ENCODE measurements around the gene IRAG1.
"Not testable (repeated sequence)": the region's sequence is repeated elsewhere in the genome, so short reads cannot be mapped to it uniquely, and the experiment has no call there.

Gene IRAG1

DNA sequence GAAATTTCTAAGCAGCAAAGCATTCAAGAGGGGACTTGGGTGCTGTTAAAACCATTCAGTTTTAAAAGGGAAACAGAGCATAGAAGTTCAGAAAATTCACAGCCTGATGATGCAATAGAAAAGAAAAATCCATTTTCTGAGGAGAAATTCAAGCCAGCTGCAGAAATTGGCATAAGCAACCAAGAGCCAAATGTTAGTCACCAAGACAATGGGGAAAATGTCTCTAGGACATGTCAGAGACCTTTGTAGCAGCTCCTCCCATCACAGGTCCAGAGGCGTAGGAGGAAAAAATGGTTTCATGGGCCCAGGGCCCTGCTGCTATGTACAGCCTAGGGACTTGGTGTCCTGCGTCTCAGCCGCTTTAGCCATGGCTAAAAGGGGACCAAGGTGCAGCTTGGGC is 5.5 kb upstream of the IRAG1 start:
- DNase-seq, result no peak

DNA sequence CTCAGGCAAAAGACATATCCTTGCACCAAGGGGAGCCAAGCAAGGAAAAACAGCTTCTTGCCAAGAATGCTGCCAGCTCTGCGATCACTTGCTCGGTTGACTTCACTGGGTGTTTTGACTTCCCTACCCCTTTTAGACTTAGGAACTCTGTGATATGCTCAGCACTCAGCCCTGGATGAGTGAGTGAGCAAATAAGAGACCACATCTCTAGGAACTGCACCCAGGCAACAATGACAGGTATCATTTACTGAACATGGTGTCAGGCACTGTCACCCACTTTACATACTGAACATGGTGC is 3.7 kb upstream of the IRAG1 start:
- no peak for DNase-seq

DNA sequence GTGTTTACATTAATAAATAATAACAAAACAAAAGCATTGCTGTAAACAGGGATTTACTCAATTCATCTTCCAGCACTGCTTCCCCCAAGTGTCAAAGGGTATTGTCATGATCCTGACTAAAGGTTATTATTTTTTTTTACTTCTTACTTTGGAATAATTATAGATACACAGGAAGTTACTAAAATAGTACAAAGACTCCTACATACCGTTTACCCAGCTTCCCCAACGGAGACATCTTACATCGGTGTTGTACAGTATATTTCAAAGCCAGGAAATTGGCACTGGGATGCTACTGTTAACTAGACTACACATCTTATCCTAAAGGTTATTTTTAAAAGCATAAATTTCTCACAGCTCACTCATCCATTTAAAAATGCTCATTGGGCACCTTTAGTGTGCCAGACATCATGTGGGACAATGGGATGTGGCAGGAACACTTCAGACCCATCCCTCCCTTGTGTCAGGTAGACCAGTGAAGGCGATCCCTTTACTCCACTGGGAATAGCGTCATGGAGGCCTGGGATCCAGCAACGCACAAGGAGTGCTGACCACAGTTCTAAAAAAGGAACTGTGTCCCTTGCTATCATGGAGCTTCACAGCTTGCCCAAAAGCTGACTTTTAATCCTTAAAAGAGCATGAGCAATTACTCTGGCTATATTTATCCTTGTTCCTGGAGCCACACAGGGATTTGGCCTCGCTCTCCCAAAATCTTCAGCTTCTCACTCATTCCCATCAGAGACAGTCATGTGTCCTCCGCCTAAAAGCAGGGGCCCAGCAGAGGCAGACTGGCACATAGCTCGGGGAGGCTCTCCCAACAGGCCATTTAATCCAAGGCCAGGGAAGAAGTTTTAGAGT is 3.1 kb upstream of the IRAG1 start:
- no peak for DNase-seq

DNA sequence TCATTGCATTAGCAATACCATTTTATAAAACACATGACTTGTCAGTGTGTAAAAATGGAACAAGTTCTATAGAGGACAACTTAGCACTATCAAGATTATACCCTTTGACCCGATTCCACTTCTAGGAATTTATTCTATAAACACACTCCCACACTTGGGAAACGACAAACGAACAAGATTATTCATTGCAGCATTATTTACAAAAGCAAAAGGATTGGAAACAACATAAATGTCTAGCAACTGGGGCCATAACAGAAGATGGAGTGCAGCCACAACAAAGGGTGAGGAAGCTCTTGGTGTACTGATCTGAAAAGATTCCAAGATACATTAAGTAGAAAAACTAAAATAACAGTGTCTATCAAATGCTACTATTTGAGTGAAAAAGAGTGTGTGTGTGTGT is 2.3 kb upstream of the IRAG1 start:
- DNase-seq, result no peak

DNA sequence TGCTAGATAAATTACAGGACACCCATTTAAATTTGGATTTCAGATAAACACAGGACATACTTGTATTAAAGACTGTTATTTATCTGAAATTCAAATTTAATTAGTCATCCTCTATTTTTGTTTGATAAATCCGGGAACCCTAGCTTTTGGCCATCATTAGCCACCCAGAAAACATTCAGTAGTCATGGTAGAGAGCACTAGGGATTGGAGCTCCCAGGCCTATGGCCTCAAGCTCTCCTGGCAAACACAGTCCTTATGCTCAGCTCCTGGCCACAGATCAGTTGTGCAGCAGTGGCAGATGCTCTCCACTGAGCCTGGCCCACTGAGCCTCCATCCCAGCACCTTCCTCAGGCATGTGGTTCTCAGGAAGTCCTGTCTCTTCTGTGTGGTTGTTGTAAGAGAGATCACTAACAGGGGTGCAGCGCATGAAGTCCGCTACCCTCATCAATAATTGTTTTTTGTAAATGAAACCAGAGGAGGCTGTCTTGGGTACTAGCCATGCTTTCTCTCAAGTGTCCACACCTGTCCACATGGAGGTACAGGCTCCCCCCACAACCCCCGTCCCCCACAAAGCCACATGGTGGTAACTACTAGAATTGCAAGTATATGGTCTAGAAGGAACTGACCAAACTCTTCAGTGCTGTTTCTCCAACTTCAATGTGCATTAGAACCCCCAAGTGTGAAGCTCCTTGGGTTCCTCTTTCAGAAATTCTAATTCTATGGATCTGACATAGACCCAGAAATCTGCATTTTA is 1.1 kb upstream of the IRAG1 start:
- no peak for DNase-seq

DNA sequence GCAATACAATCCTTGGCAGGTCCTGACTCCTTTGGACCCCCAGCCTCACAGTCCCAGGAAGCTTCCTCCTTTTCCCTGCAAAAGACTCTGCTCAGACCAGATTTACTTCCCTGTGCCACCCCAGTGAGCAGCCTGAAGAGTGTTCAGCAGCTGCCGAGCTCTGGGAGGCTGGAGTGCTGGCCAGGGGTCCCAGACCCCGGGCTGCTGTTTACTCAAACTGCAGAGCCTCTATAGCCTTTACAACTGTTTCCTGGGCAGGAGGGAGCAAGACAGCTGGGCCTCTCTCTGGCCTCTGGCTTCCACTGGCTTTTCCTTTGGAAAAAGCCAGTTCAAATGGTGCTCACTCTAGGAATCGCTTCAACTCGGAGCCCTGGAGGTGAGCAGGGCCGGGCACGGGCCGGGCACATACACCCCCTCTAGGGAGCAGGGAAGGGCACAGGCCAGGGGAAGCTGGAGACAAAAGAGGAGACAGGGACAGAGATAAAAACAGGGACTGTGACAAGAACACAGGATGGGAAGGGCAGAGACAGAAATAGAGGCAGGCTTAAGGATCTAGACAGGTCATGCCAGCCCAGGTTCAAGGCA is 932 bp downstream of the IRAG1 start:
- DNase-seq, result no peak

DNA sequence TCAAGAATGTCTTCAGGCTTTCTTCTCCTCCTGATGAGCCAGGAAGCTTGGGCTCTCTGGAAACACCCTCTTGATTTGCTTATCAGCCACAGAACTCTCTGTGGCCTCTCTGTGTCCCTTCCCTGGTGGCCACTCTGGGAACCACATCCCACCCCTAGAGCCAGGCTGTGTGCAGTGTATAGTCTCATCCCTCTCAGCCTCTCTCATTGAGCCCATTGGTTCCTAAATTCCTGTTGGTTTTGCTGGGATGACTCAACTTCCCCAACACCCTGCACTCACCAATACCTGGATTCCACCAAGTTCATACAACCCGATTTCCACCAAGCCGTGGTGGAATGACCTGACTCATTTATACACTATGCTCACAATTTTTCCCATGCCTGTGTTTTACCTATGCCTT is 5.2 kb downstream of the IRAG1 start:
- DNase-seq, result no peak

DNA sequence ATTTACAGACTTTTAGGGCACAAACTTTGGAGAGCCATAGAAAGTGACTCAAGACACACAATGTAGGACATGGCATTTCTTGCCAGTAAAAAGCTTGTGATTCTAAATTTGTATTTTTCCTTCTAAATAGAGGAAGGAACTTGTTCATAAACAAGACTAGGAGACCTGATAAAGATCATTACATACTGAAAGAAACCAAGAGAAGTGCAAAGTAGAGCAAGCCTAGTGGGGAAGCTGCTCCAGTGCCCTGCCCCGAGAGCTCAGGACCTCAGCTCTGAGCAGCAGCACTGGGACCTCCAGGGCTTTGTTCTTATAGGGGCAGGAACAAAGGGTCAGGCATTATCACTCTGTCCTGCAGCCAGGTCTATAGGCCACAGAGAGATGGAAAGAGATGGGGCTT is 7.2 kb downstream of the IRAG1 start:
- no peak for DNase-seq

DNA sequence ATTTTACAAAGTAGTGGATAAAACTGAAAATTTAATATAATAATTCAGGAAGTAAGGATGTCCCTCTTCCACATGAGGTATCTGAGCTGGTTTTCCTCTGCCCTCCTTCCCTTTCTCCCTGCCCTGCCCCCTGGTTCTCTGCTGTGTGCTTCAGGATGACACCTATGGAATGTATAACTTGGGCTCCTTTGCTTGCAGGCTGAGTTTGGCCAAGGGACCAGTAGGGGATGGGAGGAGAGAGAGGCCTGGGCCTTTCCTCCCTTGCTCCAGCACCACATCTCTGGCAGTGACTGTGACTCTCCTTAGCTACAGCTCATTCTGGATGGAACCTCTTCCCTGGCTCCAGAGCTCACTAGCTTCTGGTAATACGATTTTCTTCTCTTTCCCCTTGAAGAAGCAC is 10.1 kb downstream of the IRAG1 start:
- no peak for DNase-seq

DNA sequence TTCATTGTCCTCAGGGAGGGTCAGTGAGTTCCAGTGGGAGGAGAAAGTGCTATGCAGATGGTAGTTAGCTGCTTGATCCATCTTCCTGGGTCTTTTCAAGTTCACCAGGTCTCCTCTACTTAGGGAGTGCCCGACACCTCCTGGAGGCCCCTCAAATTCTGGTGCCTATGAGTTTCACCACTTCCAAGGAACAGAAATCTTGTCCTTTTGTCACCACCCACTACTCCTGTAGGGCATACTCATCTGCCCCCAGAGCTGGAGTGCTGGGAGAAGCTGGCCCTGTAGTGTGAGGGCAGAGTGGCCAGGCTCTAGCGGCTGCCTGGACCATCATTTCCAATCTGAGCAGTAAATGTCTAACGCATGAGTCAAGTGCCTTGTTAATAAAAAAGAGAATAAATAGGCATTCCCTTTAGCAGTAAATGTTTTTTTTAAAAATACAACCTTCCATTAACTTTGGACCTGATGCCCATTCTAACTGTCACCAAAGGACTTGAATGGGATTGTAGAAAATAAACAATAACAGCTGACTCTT is 12.5 kb downstream of the IRAG1 start:
- no peak for DNase-seq

DNA sequence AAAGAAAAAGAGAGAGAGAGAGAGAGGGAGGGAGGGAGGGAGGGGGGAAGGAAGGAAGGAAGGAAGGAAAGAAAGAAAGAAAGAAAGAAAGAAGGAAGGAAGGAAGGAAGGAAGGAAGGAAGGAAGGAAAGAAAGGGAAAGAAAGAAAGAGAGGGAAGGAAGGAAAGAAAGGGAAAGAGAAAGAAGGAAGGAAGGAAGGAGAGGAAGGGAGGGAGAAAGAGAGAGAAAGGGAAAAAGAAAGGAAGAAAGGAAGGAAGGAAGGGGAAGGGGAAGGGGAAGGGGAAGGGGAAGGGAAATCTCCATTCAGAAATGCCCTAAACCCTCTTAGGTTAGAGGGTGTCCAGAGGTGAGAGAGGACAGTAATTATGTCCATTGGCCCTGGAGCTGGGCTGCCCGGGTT is 13.3 kb downstream of the IRAG1 start:
- not testable (repeated sequence) for DNase-seq

DNA sequence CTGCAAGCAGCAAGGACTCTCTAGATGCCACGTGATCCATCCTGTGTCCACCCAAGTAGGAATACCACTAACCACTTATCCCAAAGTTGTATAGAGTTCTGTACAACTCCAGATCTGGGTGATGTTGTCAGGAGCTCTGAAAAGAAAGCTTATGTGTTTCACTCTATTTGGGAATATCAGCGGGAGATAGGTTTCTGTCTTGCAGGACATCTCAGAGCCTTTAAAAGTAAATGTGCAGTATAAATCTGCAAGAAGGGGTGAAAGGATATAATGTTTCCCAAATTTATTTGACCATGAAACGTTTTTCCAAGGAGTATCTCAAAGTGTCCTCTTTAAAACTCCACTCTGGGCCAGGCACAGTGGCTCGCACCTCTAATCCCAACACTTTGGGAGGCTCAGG is 13.9 kb downstream of the IRAG1 start:
- DNase-seq, result no peak

DNA sequence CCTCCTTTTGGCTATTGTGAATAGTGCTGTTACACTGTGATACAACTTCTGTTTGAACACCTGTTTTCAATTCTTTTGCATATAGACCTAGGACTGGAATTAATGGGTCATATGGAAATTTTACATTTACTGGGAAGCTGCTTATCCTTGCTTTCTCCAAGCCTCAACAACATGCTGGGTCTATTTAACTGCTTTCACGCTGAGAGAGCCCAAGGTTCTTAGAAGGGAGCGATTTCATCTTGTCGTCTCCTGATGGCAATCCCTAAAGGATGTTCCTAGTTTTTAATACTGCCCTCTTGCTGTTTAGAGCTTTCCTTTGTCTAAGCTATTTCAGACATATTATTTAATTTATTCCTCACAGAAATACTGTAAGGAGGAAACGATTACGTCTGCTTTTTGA is 15.5 kb downstream of the IRAG1 start:
- no peak for DNase-seq

DNA sequence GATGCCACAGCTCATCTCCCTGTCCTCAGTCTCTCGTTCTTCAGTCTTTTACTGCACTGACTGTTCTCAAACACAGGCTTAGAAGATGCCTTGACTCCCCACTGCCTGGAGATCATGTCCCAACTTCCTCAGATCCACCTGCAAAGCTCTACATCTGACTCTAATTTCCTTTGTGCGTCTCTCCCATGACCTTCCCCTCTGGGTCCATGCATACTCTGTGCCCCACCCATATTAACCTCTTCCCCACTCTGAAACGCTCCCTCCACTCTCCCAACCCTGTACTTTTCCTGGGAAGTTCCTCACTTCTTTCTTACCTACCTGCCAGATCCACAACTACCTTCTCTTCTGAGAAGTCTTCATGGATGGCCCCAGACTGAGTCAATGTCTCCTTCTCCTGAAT is 16.6 kb downstream of the IRAG1 start:
- DNase-seq, result no peak

DNA sequence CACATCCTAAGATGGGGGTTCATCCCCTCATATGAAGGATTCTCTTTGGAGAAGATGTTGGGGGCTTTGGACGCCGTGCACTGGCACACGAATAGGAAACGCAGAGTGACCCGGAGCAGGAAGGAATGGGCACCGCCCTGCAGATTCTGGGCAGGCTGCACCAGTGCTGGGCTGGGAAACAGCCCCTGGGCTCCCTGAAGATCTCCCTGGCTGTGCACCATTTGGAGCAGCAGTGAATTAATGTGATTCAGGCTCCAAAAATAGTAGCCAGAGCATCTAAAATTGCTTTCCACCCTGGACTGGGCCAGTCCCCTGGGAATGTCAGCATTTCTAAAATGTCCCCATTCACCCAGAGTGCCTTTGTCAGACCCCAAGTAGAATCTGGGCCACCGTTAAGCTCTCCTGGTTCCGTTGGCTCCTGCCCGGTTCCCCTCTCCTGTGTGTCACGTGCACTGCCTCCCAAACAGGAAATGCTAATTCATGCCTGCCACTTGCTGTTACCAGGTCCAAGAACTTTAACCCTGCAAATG is 18.6 kb downstream of the IRAG1 start:
- no peak for DNase-seq

DNA sequence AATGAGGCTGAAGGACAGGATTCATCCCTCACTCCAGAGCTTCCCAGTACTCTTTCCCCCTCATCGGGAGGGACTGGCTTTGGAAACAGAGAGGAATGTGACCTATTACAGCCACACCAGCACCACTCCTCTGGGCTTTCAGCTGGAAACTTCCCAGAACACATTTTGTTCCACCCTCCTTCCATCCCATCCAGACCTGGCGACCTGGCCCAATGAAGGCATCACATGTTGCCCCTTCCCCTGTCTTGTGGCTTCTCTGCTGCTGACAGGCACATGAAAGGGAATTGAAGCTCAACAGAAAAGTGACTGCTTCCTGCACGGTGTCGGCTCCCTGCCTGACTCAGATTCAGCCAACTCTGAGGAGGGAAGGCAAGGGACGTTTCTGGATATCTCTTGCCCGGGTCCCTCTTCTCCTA is 19.1 kb downstream of the IRAG1 start:
- no peak for DNase-seq

DNA sequence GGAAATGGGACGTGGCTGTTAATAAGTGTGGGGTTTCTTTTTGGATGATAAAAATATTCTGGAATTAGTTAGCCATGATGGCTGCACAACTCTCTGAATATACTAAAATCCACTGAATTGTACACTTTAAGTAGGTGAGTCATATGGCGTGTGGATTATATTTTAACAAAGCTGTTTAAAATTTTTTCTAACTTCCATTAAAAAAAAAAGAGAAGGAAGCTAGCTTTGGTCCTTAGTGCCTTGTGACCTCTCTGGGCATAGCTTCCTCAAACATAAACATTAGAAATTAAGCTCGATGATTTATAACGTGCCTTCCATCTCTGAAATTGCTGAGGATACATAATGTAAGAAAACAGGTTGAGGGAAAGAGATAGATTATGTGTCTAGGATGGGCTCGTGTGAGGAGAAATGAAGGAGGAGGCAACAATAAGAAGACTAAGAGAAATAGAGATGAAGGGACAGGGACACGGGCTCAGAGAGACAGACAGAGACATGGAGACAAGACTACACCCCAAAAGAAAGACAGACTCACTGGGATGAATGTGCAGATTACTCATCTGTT is 20.0 kb downstream of the IRAG1 start:
- no peak for DNase-seq

DNA sequence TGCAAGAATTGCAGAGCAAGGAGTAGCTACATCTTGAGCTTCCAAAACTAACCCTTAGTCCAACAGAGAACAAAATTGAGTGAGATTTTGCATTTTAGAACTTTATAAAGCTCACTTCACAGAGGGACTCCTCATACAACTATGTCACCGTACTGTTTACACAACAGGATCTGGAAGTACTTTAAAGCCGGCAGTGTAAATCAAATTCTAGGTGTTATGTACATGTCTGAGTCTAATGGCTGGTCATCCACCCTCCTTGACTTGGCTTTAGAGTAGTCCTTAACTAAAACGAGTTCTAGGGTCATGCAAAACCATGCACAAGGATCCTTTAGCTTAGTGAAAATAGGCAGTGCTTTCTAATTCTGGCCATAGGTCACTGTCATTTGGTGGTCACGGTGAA is 23.5 kb downstream of the IRAG1 start:
- DNase-seq, result no peak

DNA sequence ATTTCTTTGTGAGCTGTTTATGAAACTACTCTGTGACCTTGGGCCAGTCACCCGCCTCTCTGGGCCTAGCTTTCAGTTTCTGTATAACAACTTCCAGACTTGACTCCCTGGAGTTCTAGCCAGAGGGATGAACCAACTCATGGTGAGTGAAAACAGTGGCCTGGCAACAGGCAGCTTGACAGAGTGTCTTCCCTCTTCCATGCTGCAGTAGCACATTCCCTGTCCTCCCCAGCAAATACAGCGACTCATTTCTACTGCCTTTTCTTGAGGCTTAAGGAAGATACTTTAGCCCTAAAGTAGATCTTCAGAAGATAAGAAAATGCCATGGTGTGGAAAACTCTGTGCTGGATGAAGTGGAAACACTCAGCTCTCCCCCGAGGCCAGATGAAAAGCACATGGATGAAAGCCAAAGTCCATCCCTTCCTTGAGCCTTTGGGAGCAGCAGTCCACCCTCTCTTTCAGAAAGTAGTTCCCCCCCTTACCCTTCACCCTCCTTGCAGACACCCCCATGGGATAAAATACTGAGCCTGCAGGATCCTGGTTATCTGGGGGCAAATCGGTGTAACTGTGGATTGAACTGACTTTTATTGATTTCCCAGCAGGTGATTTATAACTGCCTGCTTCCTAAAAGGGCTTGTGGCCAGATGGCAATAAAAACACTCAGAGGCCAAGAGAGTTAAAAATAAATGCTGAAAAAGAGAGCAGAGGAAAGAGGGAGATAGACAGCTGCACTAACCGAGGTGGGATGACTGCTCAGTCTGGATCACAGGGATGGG is 24.1 kb downstream of the IRAG1 start:
- no peak for DNase-seq

DNA sequence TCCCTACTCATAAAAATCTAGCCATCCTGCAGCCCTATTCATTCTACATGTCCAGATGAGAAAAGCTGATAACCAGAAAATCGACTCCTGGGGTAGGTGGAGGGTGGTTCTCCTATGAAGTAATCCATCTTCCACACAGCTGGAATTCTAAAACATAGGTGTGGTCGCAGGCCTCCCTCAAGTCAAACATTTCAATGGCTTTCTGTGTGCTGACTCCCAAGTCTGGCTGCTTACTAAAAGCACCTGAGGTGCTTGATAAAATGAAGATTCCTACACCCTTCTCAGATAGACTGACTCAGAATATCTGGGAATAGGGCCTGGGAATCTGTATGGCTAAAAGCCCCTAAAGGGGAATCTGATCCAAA is 26.1 kb downstream of the IRAG1 start:
- DNase-seq, result no peak

DNA sequence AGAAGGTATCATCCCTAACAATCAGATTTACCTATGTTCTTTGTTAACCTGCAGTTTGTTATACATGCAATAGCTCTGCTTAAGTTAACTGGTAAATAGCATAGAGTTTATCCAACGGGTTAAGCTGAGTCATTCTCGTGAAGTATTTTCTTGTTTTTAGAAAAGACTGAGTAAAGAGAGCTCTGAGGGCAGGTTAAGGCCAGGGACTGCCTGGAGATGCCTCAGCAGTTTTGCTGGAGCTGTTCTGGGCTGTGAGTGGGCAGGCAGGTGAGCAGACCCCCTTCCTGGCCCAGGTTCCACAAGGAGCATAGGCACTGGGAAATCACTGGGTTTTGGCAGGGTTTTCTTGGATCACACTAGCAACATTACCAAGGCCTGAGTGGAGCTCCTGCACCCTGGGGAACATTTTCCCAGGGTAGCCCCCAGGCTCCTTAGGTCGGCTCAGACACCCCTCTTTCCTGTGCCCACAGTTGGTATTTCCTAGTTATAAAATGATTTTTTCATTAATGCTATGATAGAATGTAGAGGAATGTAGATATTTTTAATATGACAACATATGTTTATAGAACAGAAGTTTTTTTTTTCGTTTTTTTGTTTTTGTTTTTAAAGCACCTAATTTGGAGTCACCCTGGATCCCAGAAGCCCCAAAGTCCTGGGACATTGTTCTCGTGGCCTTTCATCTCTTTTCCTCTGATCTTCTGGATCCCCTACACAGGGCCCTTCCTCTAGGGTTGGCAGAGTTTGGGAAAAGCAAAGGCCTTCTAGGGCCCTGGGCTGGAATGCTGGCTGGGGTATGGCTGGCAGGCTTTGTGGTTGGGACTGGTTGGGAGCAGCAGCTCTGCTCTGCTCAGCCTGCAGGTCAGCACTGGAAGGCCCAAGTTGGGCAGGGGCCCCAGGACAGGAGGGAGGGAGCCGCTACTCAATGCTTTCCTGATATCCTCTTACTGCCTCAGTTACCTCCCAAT is 26.7 kb downstream of the IRAG1 start:
- DNase-seq, result no peak

DNA sequence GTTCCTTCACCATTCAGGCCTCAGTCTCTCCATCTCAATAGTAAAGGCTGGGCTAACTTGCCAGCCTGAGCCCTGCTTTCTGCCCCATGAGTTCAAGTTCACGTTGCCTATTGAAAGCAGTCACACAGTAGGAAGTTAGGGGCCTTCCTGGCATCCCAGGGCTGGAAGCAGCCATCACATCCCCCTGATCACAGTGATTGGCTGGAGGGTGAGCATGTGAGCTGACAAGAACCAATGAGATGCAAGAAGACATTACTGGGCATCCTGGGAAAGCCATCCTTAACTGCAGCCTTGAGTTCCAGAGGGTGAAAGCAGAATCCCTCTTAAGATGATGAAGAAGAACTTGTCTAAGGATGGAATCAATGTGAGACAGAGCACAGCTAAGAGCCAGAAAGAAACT is 29.1 kb downstream of the IRAG1 start:
- no peak for DNase-seq
